ENCODE measurements around the gene ATP5PD. TPM values are rescaled to one million over a fixed set of nuclear protein-coding genes. Genes with fewer than 3 reads are reported as not detected.

The ATP5PD gene
- total RNA-seq, 4 donors from 2014 or later, result 171 to 241 (median 220) TPM

GRCh38 chr17:75067856-75068255 lies 21.1 kb upstream of the ATP5PD start:
- no peak for TF ChIP-seq EP300 (IDR thresholded peaks at IDR 0.05)
- TF ChIP-seq POLR2A (IDR thresholded peaks at IDR 0.05), result no peak

GRCh38 chr17:75065562-75066151 lies 18.9 kb upstream of the ATP5PD start:
- WGBS, 2 donors, result 74 to 76% methylated on average over 6 of the region's 6 CpGs

More at GRCh38 chr17:75067856-75068255, 21.1 kb upstream of the ATP5PD start:
- WGBS, 2 donors, result 67 to 76% methylated on average over 4 of the region's 4 CpGs
- peaks cover 0 to 31% (median 0%) of the 10 kb centered on the region in 3 donors for H3K36me3 ChIP-seq
- H3K27me3 ChIP-seq, result no peaks in the 10 kb centered on the region
- no peak overlapping the region for H3K27ac ChIP-seq
- DNase-seq (ENCODE audit: low spot score in 2 of 2), result no peak
- H3K9me3 ChIP-seq, result no peaks in the 10 kb centered on the region
- H3K4me3 ChIP-seq, result no peak overlapping the region
- no peaks in the 10 kb centered on the region for H3K4me1 ChIP-seq

GRCh38 chr17:75064867-75065561 lies 18.2 kb upstream of the ATP5PD start:
- H3K27me3 ChIP-seq, result no peaks in the 10 kb centered on the region

More at GRCh38 chr17:75065562-75066151, 18.9 kb upstream of the ATP5PD start:
- Histone ChIP-seq H3K27ac (no peak overlapping the region), H3K36me3 (peaks cover 0 to 53% (median 16%) of the 10 kb centered on the region in 3 donors), H3K4me1 (peaks cover 0 to 1% (median under 1%) of the 10 kb centered on the region in 4 donors), H3K27me3 (no peaks in the 10 kb centered on the region), H3K9me3 (no peaks in the 10 kb centered on the region), H3K4me3 (no peak overlapping the region)
- TF ChIP-seq POLR2A (IDR thresholded peaks at IDR 0.05) (no peak), CTCF (IDR thresholded peaks at IDR 0.05) (no peak), EP300 (IDR thresholded peaks at IDR 0.05) (no peak)
- no peak for DNase-seq (ENCODE audit: low spot score in 2 of 2)

GRCh38 chr17:75064460-75064859 lies 17.7 kb upstream of the ATP5PD start:
- H3K27ac ChIP-seq, result no peak overlapping the region
- H3K4me3 ChIP-seq, result no peak overlapping the region
- H3K9me3 ChIP-seq, result no peaks in the 10 kb centered on the region
- WGBS, 2 donors, result 86% methylated on average over 8 of the region's 8 CpGs
- TF ChIP-seq CTCF (IDR thresholded peaks at IDR 0.05), result no peak
- TF ChIP-seq EP300 (IDR thresholded peaks at IDR 0.05), result no peak
- TF ChIP-seq POLR2A (IDR thresholded peaks at IDR 0.05), result no peak
- peaks cover 0 to 65% (median 16%) of the 10 kb centered on the region in 3 donors for H3K36me3 ChIP-seq
- no peaks in the 10 kb centered on the region for H3K27me3 ChIP-seq
- peaks cover 0 to 13% (median 5%) of the 10 kb centered on the region in 4 donors for H3K4me1 ChIP-seq
- DNase-seq (ENCODE audit: low spot score in 2 of 2), result no peak

More at GRCh38 chr17:75064867-75065561, 18.2 kb upstream of the ATP5PD start:
- WGBS, 2 donors, result 89 to 93% methylated on average over 16 to 18 of the region's 18 CpGs
- H3K27ac ChIP-seq, result no peak overlapping the region
- no peaks in the 10 kb centered on the region for H3K9me3 ChIP-seq
- TF ChIP-seq CTCF (IDR thresholded peaks at IDR 0.05) (no peak), POLR2A (IDR thresholded peaks at IDR 0.05) (no peak), EP300 (IDR thresholded peaks at IDR 0.05) (no peak)
- no peak for DNase-seq (ENCODE audit: low spot score in 2 of 2)
- H3K4me1 ChIP-seq, result peaks cover 0 to 8% (median 5%) of the 10 kb centered on the region in 4 donors
- peaks cover 0 to 60% (median 16%) of the 10 kb centered on the region in 3 donors for H3K36me3 ChIP-seq
- H3K4me3 ChIP-seq, result no peak overlapping the region

- TF ChIP-seq EP300 (IDR thresholded peaks at IDR 0.05), result no peak
- TF ChIP-seq POLR2A (IDR thresholded peaks at IDR 0.05), result no peak
- no peak for TF ChIP-seq CTCF (IDR thresholded peaks at IDR 0.05)
Observed at GRCh38 chr17:75064040-75064439, 17.3 kb upstream of the ATP5PD start.

More at GRCh38 chr17:75064040-75064439, 17.3 kb upstream of the ATP5PD start:
- no peak overlapping the region for H3K27ac ChIP-seq
- H3K36me3 ChIP-seq, result peaks cover 0 to 67% (median 16%) of the 10 kb centered on the region in 3 donors
- no peak overlapping the region for H3K4me3 ChIP-seq
- 89 to 92% methylated on average over 11 of the region's 11 CpGs for WGBS, 2 donors
- peaks cover 0 to 16% (median 5%) of the 10 kb centered on the region in 4 donors for H3K4me1 ChIP-seq
- H3K9me3 ChIP-seq, result no peaks in the 10 kb centered on the region
- no peaks in the 10 kb centered on the region for H3K27me3 ChIP-seq
- no peak for DNase-seq (ENCODE audit: low spot score in 2 of 2)
